Left kidney (tissue), 2 donors: ENCODE results near the gene JOSD1. TPM values are rescaled to one million over a fixed set of nuclear protein-coding genes. Genes with fewer than 3 reads are reported as not detected.

Source experiments
- DNase-seq: peaks from one replicate; pipeline ENCODE4 v3.0.0-alpha.2; 2013
- polyA plus RNA-seq: library from polyadenylated mRNA; unstranded; fragments of 120-200 nt; gene quantifications from one replicate; pipeline ENCODE4 v1.2.1, GENCODE V29; 2013; ENCODE audit not compliant: insufficient read length

The JOSD1 gene
- polyA plus RNA-seq, 1 donor = 44.8 TPM

GRCh38 chr22:38734421-38735100, 33.8 kb upstream of the JOSD1 start:
- DNase-seq = no peak

- DNase-seq = no peak
These were observed 33.1 kb upstream of the JOSD1 start for GRCh38 chr22:38733724-38734381.

GRCh38 chr22:38733329-38733723, 32.6 kb upstream of the JOSD1 start:
- no peak for DNase-seq

GRCh38 chr22:38732251-38732815, 31.6 kb upstream of the JOSD1 start:
- DNase-seq = no peak

GRCh38 chr22:38731703-38732161, 31.0 kb upstream of the JOSD1 start:
- DNase-seq = no peak

GRCh38 chr22:38730411-38730871, 29.7 kb upstream of the JOSD1 start:
- no peak for DNase-seq

- DNase-seq = no peak
These were observed 29.2 kb upstream of the JOSD1 start for GRCh38 chr22:38729946-38730345.

- DNase-seq = no peak
These were observed 28.4 kb upstream of the JOSD1 start for GRCh38 chr22:38728871-38729796.

GRCh38 chr22:38727530-38728451, 27.0 kb upstream of the JOSD1 start:
- DNase-seq = no peak

- DNase-seq = no peak
These were observed 26.4 kb upstream of the JOSD1 start for GRCh38 chr22:38727123-38727522.

- no peak for DNase-seq
These were observed 25.3 kb upstream of the JOSD1 start for GRCh38 chr22:38725900-38726655.

GRCh38 chr22:38724926-38725571, 24.3 kb upstream of the JOSD1 start:
- no peak for DNase-seq

- DNase-seq = no peak
These were observed 23.4 kb upstream of the JOSD1 start for GRCh38 chr22:38724176-38724575.

GRCh38 chr22:38721551-38721950, 20.8 kb upstream of the JOSD1 start:
- no peak for DNase-seq

GRCh38 chr22:38720350-38720749, 19.6 kb upstream of the JOSD1 start:
- no peak for DNase-seq

GRCh38 chr22:38719196-38719595, 18.5 kb upstream of the JOSD1 start:
- DNase-seq = no peak

GRCh38 chr22:38718414-38718813, 17.7 kb upstream of the JOSD1 start:
- DNase-seq = no peak

- DNase-seq = no peak
These were observed 16.5 kb upstream of the JOSD1 start for GRCh38 chr22:38717244-38717643.

- DNase-seq = no peak
These were observed 16.1 kb upstream of the JOSD1 start for GRCh38 chr22:38716826-38717225.

GRCh38 chr22:38716271-38716670, 15.5 kb upstream of the JOSD1 start:
- DNase-seq = no peak
